Breast epithelium (tissue), 3 donors: ENCODE results near the gene NOL3.

Experiments
- POLR2A ChIP-seq: fragments of 450-650 bp; IDR thresholded peaks from one replicate; pipeline ENCODE4 v1.6.1; 2016; ENCODE audit warnings: antibody characterized with exemption, mild to moderate bottlenecking, moderate library complexity
- POLR2AphosphoS5 ChIP-seq, 3 donors: sonication (generic); formaldehyde crosslinking; IDR thresholded peaks; one replicate each; pipeline ENCODE4 v1.6.1; 2017; ENCODE audit warnings: antibody characterized with exemption in 3 of 3
- TF ChIP-seq, protein P1 (sequence below), 3 donors: fragments of 450-650 bp; IDR thresholded peaks; one replicate each; pipeline ENCODE4 v1.5.1; 2016 to 2017; ENCODE audit warnings: antibody characterized with exemption in 3 of 3, mild to moderate bottlenecking in 3 of 3, moderate library complexity in 3 of 3

DNA sequence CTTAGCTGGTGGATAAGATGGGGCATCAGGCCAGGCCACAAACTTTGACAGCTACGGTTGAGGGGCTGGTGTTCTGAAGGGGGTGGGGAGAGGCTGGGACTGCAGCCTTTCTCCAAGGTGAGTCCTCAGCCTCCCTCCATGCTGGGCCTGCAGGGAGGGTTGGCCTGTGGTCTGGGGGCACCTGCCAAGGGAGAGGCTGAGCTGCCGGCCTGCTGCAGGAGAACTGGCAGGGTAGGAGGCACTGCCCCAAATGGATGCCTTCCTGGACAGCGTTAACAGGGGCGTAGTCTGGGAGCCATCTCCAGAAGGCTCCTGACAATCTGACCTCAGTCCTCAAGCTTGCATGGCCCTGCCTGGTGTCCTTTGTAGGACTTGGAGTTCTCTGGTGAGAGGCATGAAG lies 33.7 kb downstream of the NOL3 start:
- TF ChIP-seq POLR2AphosphoS5 (IDR thresholded peaks at IDR 0.05): no peak
- TF ChIP-seq, protein P1, sequence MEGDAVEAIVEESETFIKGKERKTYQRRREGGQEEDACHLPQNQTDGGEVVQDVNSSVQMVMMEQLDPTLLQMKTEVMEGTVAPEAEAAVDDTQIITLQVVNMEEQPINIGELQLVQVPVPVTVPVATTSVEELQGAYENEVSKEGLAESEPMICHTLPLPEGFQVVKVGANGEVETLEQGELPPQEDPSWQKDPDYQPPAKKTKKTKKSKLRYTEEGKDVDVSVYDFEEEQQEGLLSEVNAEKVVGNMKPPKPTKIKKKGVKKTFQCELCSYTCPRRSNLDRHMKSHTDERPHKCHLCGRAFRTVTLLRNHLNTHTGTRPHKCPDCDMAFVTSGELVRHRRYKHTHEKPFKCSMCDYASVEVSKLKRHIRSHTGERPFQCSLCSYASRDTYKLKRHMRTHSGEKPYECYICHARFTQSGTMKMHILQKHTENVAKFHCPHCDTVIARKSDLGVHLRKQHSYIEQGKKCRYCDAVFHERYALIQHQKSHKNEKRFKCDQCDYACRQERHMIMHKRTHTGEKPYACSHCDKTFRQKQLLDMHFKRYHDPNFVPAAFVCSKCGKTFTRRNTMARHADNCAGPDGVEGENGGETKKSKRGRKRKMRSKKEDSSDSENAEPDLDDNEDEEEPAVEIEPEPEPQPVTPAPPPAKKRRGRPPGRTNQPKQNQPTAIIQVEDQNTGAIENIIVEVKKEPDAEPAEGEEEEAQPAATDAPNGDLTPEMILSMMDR (IDR thresholded peaks at IDR 0.05): no peak
- TF ChIP-seq POLR2A: no peak
